IMR-90 (cell line): ENCODE measurements around the gene SLC25A14. TPM values are rescaled to one million over a fixed set of nuclear protein-coding genes. Genes with fewer than 3 reads are reported as not detected.

ENCODE experiments used
- ATAC-seq: fragments of 200-7000 bp; cut with Tn5 transposase; 2 replicates; pipeline ENCODE4 v1.9.1; 2020; ENCODE audit warnings: low read depth, mild to moderate bottlenecking, moderate library complexity
- BruUV-seq: library from RNA; stranded (reverse); fragments of 400-500 nt; replicated peaks from 2 replicates; lab custom pipeline; 2021; lab: Mats Ljungman, UMichigan
- CTCF ChIA-PET: fragments of 300-600 bp; formaldehyde crosslinking; extraction: SDS; loops from one replicate; lab custom pipeline; 2021; ENCODE audit warnings: antibody characterized with exemption; lab: Yijun Ruan, JAX
- POLR2A ChIA-PET: fragments of 300-600 bp; sonication (Branson Sonifier 250); formaldehyde crosslinking; loops from one replicate; lab custom pipeline; 2022; ENCODE audit warnings: antibody characterized with exemption; ENCODE audit not compliant: unreplicated experiment; lab: Charles Lee
- DNase-seq: peaks from one replicate; pipeline ENCODE4 v3.0.0; 2013
- H2AFZ ChIP-seq: replicated peaks from 2 replicates; pipeline ENCODE3; 2013; ENCODE audit warnings: low read length, mild to moderate bottlenecking; ENCODE audit not compliant: poor library complexity
- H2AK5ac ChIP-seq: 2 replicates; pipeline ENCODE4 v1.6.1; 2013; ENCODE audit warnings: low read depth, low read length, inconsistent platforms
- H2AK9ac ChIP-seq: replicated peaks from 2 replicates; pipeline ENCODE3; 2013; ENCODE audit warnings: mild to moderate bottlenecking, low read depth, low read length, moderate library complexity; ENCODE audit not compliant: poor library complexity
- H2BK120ac ChIP-seq: 2 replicates; pipeline ENCODE4 v1.6.1; 2013; ENCODE audit warnings: low read depth, low read length, inconsistent platforms
- H2BK15ac ChIP-seq: 3 replicates; pipeline ENCODE4 v1.6.1; 2013; ENCODE audit warnings: low read depth, low read length, inconsistent platforms
- H2BK20ac ChIP-seq: 2 replicates; pipeline ENCODE4 v1.6.1; 2013; ENCODE audit warnings: low read depth, mild to moderate bottlenecking, inconsistent platforms, low read length, moderate library complexity
- H2BK5ac ChIP-seq: 2 replicates; pipeline ENCODE4 v1.6.1; 2013; ENCODE audit warnings: mild to moderate bottlenecking, low read depth, low read length, inconsistent platforms; ENCODE audit not compliant: poor library complexity, severe bottlenecking
- H3K14ac ChIP-seq: replicated peaks from 2 replicates; pipeline ENCODE4 v1.6.1; 2013; ENCODE audit warnings: low read depth, low read length, inconsistent platforms
- H3K18ac ChIP-seq: 2 replicates; pipeline ENCODE4 v1.6.1; 2013; ENCODE audit warnings: low read depth, low read length, control low read depth
- H3K23ac ChIP-seq: 2 replicates; pipeline ENCODE4 v1.6.1; 2013; ENCODE audit warnings: low read depth, low read length, inconsistent platforms
- H3K27ac ChIP-seq: 2 replicates; pipeline ENCODE4 v1.5.1; 2013; ENCODE audit warnings: mild to moderate bottlenecking, control low read depth, low read length; ENCODE audit not compliant: insufficient read depth
- H3K27me3 ChIP-seq: 2 replicates; pipeline ENCODE4 v1.6.1; 2013; ENCODE audit warnings: low read length; ENCODE audit not compliant: control insufficient read depth, insufficient read depth
- H3K36me3 ChIP-seq: 2 replicates; pipeline ENCODE4 v1.6.1; 2013; ENCODE audit warnings: low read length, mixed read lengths; ENCODE audit not compliant: control insufficient read depth, insufficient read depth
- H3K4ac ChIP-seq: 2 replicates; pipeline ENCODE4 v1.6.1; 2013; ENCODE audit warnings: low read depth, low read length, inconsistent platforms
- H3K4me1 ChIP-seq: 2 replicates; pipeline ENCODE4 v1.6.1; 2013; ENCODE audit warnings: low read length, mixed read lengths; ENCODE audit not compliant: control insufficient read depth, insufficient read depth
- H3K4me2 ChIP-seq: 2 replicates; pipeline ENCODE4 v1.6.1; 2013; ENCODE audit warnings: low read depth, mild to moderate bottlenecking, control low read depth, low read length, moderate library complexity
- H3K4me3 ChIP-seq: 2 replicates; pipeline ENCODE4 v1.5.1; 2013; ENCODE audit warnings: low read depth, mild to moderate bottlenecking, control low read depth, low read length, moderate library complexity; ENCODE audit not compliant: insufficient read depth
- H3K56ac ChIP-seq: 2 replicates; pipeline ENCODE4 v1.6.1; 2013; ENCODE audit warnings: low read length, inconsistent platforms; ENCODE audit not compliant: insufficient read depth; ENCODE audit errors: extremely low read depth
- H3K79me1 ChIP-seq, 2 experiments: 2 replicates each; pipeline ENCODE4 v1.6.1; 2013; ENCODE audit warnings: low read length in 2 of 2, inconsistent platforms in 1 of 2, low read depth in 1 of 2
- H3K9ac ChIP-seq: 2 replicates; pipeline ENCODE4 v1.6.1; 2013; ENCODE audit warnings: low read depth, low read length, control low read depth
- H3K9me1 ChIP-seq: 2 replicates; pipeline ENCODE4 v1.6.1; 2013; ENCODE audit warnings: low read length, inconsistent platforms; ENCODE audit not compliant: insufficient read depth
- H3K9me3 ChIP-seq: 2 replicates; pipeline ENCODE4 v1.6.1; 2013; ENCODE audit warnings: low read length; ENCODE audit not compliant: control insufficient read depth, insufficient read depth
- H4K20me1 ChIP-seq: 2 replicates; pipeline ENCODE4 v1.6.1; 2013; ENCODE audit warnings: low read length, inconsistent platforms; ENCODE audit not compliant: insufficient read depth
- H4K5ac ChIP-seq: 2 replicates; pipeline ENCODE4 v1.6.1; 2013; ENCODE audit warnings: mild to moderate bottlenecking, low read depth, low read length, control low read depth
- H4K8ac ChIP-seq, 2 experiments: 2 replicates each; pipeline ENCODE4 v1.6.1; 2013; ENCODE audit warnings: low read depth in 2 of 2, low read length in 2 of 2, control low read depth in 1 of 2, inconsistent platforms in 1 of 2
- H4K91ac ChIP-seq: 2 replicates; pipeline ENCODE4 v1.6.1; 2013; ENCODE audit warnings: low read depth, low read length, inconsistent platforms; ENCODE audit not compliant: insufficient read depth
- CEBPB ChIP-seq: IDR thresholded peaks from 2 replicates; pipeline ENCODE4 v1.6.1; 2012; ENCODE audit warnings: low read depth, low read length, improper control_type of control experiment
- CHD1 ChIP-seq: IDR thresholded peaks from 2 replicates; pipeline ENCODE4 v1.6.1; 2012; ENCODE audit warnings: low read depth, low read length, improper control_type of control experiment
- FOS ChIP-seq: fragments of 150-350 bp; IDR thresholded peaks from 2 replicates; pipeline ENCODE4 v1.6.1; 2016; ENCODE audit warnings: low read depth, low read length
- MAFK ChIP-seq: IDR thresholded peaks from 2 replicates; pipeline ENCODE4 v1.6.1; 2012; ENCODE audit warnings: low read depth, low read length, improper control_type of control experiment
- MXI1 ChIP-seq: IDR thresholded peaks from 2 replicates; pipeline ENCODE4 v1.6.1; 2012; ENCODE audit warnings: low read depth, mild to moderate bottlenecking, low read length, moderate library complexity, borderline replicate concordance
- POLR2A ChIP-seq: IDR thresholded peaks from 2 replicates; pipeline ENCODE4 v1.6.1; 2012; ENCODE audit warnings: mild to moderate bottlenecking, low read depth, low read length
- RAD21 ChIP-seq: IDR thresholded peaks from 2 replicates; pipeline ENCODE4 v1.6.1; 2012; ENCODE audit warnings: low read length, improper control_type of control experiment
- RFX5 ChIP-seq: IDR thresholded peaks from 2 replicates; pipeline ENCODE4 v1.8.0; 2012; ENCODE audit warnings: low read depth, mild to moderate bottlenecking, low read length, moderate library complexity
- whole genome bisulfite sequencing, 2 experiments: methylation state at CpG; one replicate each; pipeline versions ENCODE4 v1.1.5 to v1.1.7; 2013; ENCODE audit warnings: missing lambda C conversion rate in 2 of 2; ENCODE audit not compliant: insufficient read length in 1 of 2; ENCODE audit errors: extremely low coverage in 2 of 2; 5-methylcytosine and 5-hydroxymethylcytosine counted together
- dilution Hi-C: fragments of 300-500 bp; cut with HindIII; formaldehyde crosslinking; loops from one replicate; pipeline ENCODE4 v1.14.3; 2018; ENCODE audit warnings: low sequenced_read_pairs; ENCODE audit not compliant: unreplicated experiment
- in situ Hi-C: fragments of 300-500 bp; cut with MboI; formaldehyde crosslinking; loops from 3 replicates; pipeline ENCODE4 v1.14.3; 2019; ENCODE audit warnings: low sequenced_read_pairs, inconsistent platforms, mixed read lengths
- intact Hi-C: fragments of 100-400 bp; cut with micrococcal nuclease; formaldehyde crosslinking; loops from 2 replicates; pipeline ENCODE4 v1.10.0; 2022
- polyA plus RNA-seq, 3 experiments: library from polyadenylated mRNA; depleted of rRNA; stranded (reverse); fragments of >200 nt; gene quantifications; 2 replicates each; pipeline ENCODE4 v1.2.3, GENCODE V29; 2012; ENCODE audit warnings: low replicate concordance in 1 of 3
- total RNA-seq: library from RNA; depleted of rRNA; stranded (reverse); fragments of >200 nt; gene quantifications from 2 replicates; pipeline ENCODE4 v1.2.3, GENCODE V29; 2012
- TF ChIP-seq, protein P1 (sequence below): conservative IDR thresholded peaks from 2 replicates; pipeline ENCODE4 v1.5.1; 2012; ENCODE audit warnings: mild to moderate bottlenecking, low read depth, low read length, improper control_type of control experiment
- TF ChIP-seq, protein P2 (sequence below): fragments of 150-350 bp; IDR thresholded peaks from 2 replicates; pipeline ENCODE4 v1.6.1; 2016; ENCODE audit warnings: low read depth, mild to moderate bottlenecking, low read length, moderate library complexity, borderline replicate concordance

SLC25A14 gene
- total and polyA plus RNA-seq, 2 of the 4 experiments (the other 2 are of a cell fraction), result 13.8 TPM

DNA sequence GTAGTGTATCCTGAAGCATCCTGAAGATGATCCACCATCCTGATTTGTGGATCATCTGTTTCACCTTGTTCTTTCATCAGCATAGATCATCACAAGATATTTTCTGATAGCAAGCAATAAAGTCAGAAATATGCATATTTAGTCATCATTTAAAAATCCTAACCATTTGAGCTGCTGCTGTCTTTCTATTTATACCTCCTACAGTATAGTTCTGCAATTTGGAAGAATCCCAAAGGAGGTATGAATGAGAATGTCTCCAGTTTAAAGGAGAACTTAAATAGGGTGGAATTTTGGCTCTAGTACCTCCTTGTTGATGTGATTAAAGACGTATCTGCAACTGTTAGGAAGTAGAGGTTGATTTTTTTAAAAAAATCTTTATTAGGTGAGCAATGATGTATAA lies 7.6 kb downstream of the SLC25A14 start:
- intact Hi-C loops, result no loop called here
- Histone ChIP-seq H2AK9ac (no peak overlapping the region), H3K9me3 (no peaks in the 10 kb centered on the region), H3K27me3 (no peaks in the 10 kb centered on the region), H3K79me1 (no peaks in the 10 kb centered on the region), H3K36me3 (no peaks in the 10 kb centered on the region), H3K4me2 (no peak overlapping the region), H3K14ac (no peak overlapping the region), H2AFZ (no peak overlapping the region), H3K4ac (no peak overlapping the region), H3K23ac (no peak overlapping the region), H3K9ac (no peak overlapping the region), H3K18ac (no peak overlapping the region), H3K9me1 (no peaks in the 10 kb centered on the region), H2AK5ac (no peak overlapping the region), H4K20me1 (no peaks in the 10 kb centered on the region), H3K4me3 (no peak overlapping the region), H2BK5ac (no peak overlapping the region), H3K27ac (no peak overlapping the region), H4K5ac (no peak overlapping the region), H2BK20ac (no peak overlapping the region), H2BK120ac (no peak overlapping the region), H4K91ac (no peak overlapping the region), H4K8ac (no peak overlapping the region), H3K56ac (no peak overlapping the region), H2BK15ac (no peak overlapping the region), H3K4me1 (no peaks in the 10 kb centered on the region)
- WGBS, 2 experiments, result no CpG with 5 or more reads among the region's 1 CpG
- TF ChIP-seq RAD21, result no peak
- TF ChIP-seq CEBPB, result no peak
- no peak for TF ChIP-seq MXI1
- TF ChIP-seq, protein P1, sequence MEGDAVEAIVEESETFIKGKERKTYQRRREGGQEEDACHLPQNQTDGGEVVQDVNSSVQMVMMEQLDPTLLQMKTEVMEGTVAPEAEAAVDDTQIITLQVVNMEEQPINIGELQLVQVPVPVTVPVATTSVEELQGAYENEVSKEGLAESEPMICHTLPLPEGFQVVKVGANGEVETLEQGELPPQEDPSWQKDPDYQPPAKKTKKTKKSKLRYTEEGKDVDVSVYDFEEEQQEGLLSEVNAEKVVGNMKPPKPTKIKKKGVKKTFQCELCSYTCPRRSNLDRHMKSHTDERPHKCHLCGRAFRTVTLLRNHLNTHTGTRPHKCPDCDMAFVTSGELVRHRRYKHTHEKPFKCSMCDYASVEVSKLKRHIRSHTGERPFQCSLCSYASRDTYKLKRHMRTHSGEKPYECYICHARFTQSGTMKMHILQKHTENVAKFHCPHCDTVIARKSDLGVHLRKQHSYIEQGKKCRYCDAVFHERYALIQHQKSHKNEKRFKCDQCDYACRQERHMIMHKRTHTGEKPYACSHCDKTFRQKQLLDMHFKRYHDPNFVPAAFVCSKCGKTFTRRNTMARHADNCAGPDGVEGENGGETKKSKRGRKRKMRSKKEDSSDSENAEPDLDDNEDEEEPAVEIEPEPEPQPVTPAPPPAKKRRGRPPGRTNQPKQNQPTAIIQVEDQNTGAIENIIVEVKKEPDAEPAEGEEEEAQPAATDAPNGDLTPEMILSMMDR, result no peak
- TF ChIP-seq POLR2A, result no peak
- TF ChIP-seq, protein P2, sequence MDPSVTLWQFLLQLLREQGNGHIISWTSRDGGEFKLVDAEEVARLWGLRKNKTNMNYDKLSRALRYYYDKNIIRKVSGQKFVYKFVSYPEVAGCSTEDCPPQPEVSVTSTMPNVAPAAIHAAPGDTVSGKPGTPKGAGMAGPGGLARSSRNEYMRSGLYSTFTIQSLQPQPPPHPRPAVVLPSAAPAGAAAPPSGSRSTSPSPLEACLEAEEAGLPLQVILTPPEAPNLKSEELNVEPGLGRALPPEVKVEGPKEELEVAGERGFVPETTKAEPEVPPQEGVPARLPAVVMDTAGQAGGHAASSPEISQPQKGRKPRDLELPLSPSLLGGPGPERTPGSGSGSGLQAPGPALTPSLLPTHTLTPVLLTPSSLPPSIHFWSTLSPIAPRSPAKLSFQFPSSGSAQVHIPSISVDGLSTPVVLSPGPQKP, result no peak
- no peak for TF ChIP-seq MAFK
- no peak for TF ChIP-seq CHD1
- TF ChIP-seq FOS, result no peak
- TF ChIP-seq RFX5, result no peak
- in situ Hi-C loops, result no loop called here
- no TSS peak for BruUV-seq
- ATAC-seq (no peak), DNase-seq (peak; percentile 22)
- ChIA-PET CTCF (no interaction called here), POLR2A (no interaction called here)
- dilution Hi-C loops, result no loop called here
